Measurements from ENCODE around the gene GPATCH4.
"Not testable (repeated sequence)": the region's sequence is repeated elsewhere in the genome, so short reads cannot be mapped to it uniquely, and the experiment has no call there.

The GPATCH4 gene

GRCh38 chr1:156616463-156616862 is 15.2 kb upstream of the GPATCH4 start:
- H3K36me3 Mint-ChIP-seq: no peaks in the 10 kb centered on the region
- peaks cover 23% of the 10 kb centered on the region for H3K27me3 Mint-ChIP-seq
- no peak overlapping the region for H3K27ac Mint-ChIP-seq
- no peak overlapping the region for H3K4me3 Mint-ChIP-seq
- H3K9me3 Mint-ChIP-seq (ENCODE audit: low read depth): no peaks in the 10 kb centered on the region
- no peaks in the 10 kb centered on the region for H3K4me1 Mint-ChIP-seq (ENCODE audit: low read depth)

GRCh38 chr1:156615946-156616345 is 14.7 kb upstream of the GPATCH4 start:
- H3K36me3 Mint-ChIP-seq: no peaks in the 10 kb centered on the region
- no peak overlapping the region for H3K27ac Mint-ChIP-seq
- no peaks in the 10 kb centered on the region for H3K4me1 Mint-ChIP-seq (ENCODE audit: low read depth)
- H3K4me3 Mint-ChIP-seq: no peak overlapping the region
- H3K9me3 Mint-ChIP-seq (ENCODE audit: low read depth): no peaks in the 10 kb centered on the region
- peaks cover 22% of the 10 kb centered on the region for H3K27me3 Mint-ChIP-seq

- Mint-ChIP-seq H3K4me1 (ENCODE audit: low read depth) (peaks cover 3% of the 10 kb centered on the region), H3K36me3 (no peaks in the 10 kb centered on the region), H3K4me3 (no peak overlapping the region), H3K27ac (no peak overlapping the region), H3K27me3 (peaks cover 8% of the 10 kb centered on the region), H3K9me3 (ENCODE audit: low read depth) (no peaks in the 10 kb centered on the region)
Observed at GRCh38 chr1:156612666-156613065, 11.4 kb upstream of the GPATCH4 start.

- H3K27ac Mint-ChIP-seq; H3K4me3 Mint-ChIP-seq; H3K9me3 Mint-ChIP-seq (ENCODE audit: low read depth): not testable (repeated sequence)
Observed at GRCh38 chr1:156610072-156610471, 8.8 kb upstream of the GPATCH4 start.

GRCh38 chr1:156608981-156609380 is 7.7 kb upstream of the GPATCH4 start:
- Mint-ChIP-seq H3K36me3 (no peaks in the 10 kb centered on the region), H3K4me1 (ENCODE audit: low read depth) (peaks cover 3% of the 10 kb centered on the region), H3K27me3 (peaks cover 4% of the 10 kb centered on the region), H3K9me3 (ENCODE audit: low read depth) (no peaks in the 10 kb centered on the region), H3K4me3 (no peak overlapping the region), H3K27ac (no peak overlapping the region)

More at GRCh38 chr1:156610072-156610471, 8.8 kb upstream of the GPATCH4 start:
- H3K27me3 Mint-ChIP-seq; H3K36me3 Mint-ChIP-seq; H3K4me1 Mint-ChIP-seq (ENCODE audit: low read depth): not testable (repeated sequence)

GRCh38 chr1:156608036-156608674 is 6.9 kb upstream of the GPATCH4 start:
- Mint-ChIP-seq H3K36me3 (no peaks in the 10 kb centered on the region), H3K4me1 (ENCODE audit: low read depth) (peaks cover 3% of the 10 kb centered on the region), H3K4me3 (no peak overlapping the region), H3K27ac (no peak overlapping the region), H3K9me3 (ENCODE audit: low read depth) (no peaks in the 10 kb centered on the region), H3K27me3 (peaks cover 3% of the 10 kb centered on the region)

GRCh38 chr1:156607344-156607743 is 6.1 kb upstream of the GPATCH4 start:
- H3K36me3 Mint-ChIP-seq; H3K27ac Mint-ChIP-seq; H3K27me3 Mint-ChIP-seq; H3K4me3 Mint-ChIP-seq; H3K4me1 Mint-ChIP-seq (ENCODE audit: low read depth); H3K9me3 Mint-ChIP-seq (ENCODE audit: low read depth): not testable (repeated sequence)

GRCh38 chr1:156602557-156602993 is 1.3 kb upstream of the GPATCH4 start:
- H3K4me1 Mint-ChIP-seq (ENCODE audit: low read depth): peaks cover 31% of the 10 kb centered on the region
- H3K27me3 Mint-ChIP-seq: no peaks in the 10 kb centered on the region
- peak overlapping the region; percentile 70 for H3K27ac Mint-ChIP-seq
- no peaks in the 10 kb centered on the region for H3K9me3 Mint-ChIP-seq (ENCODE audit: low read depth)
- H3K36me3 Mint-ChIP-seq: peaks cover 3% of the 10 kb centered on the region
- H3K4me3 Mint-ChIP-seq: peak overlapping the region; percentile 73

- H3K4me3 Mint-ChIP-seq: peak overlapping the region; percentile 94
- peaks cover 31% of the 10 kb centered on the region for H3K4me1 Mint-ChIP-seq (ENCODE audit: low read depth)
Observed at GRCh38 chr1:156601892-156602291, 613 bp upstream of the GPATCH4 start.

GRCh38 chr1:156600733-156601121 is 552 bp downstream of the GPATCH4 start:
- Mint-ChIP-seq H3K36me3 (peaks cover 3% of the 10 kb centered on the region), H3K4me1 (ENCODE audit: low read depth) (peaks cover 32% of the 10 kb centered on the region), H3K4me3 (peak overlapping the region; percentile 94), H3K27me3 (no peaks in the 10 kb centered on the region), H3K9me3 (ENCODE audit: low read depth) (no peaks in the 10 kb centered on the region), H3K27ac (peak overlapping the region; percentile 100)

More at GRCh38 chr1:156601892-156602291, 613 bp upstream of the GPATCH4 start:
- Mint-ChIP-seq H3K9me3 (ENCODE audit: low read depth) (no peaks in the 10 kb centered on the region), H3K27me3 (no peaks in the 10 kb centered on the region), H3K36me3 (peaks cover 3% of the 10 kb centered on the region), H3K27ac (peak overlapping the region; percentile 100)

GRCh38 chr1:156599811-156600210 is 1.5 kb downstream of the GPATCH4 start:
- Mint-ChIP-seq H3K4me1 (ENCODE audit: low read depth) (peaks cover 37% of the 10 kb centered on the region), H3K4me3 (peak overlapping the region; percentile 94), H3K36me3 (peaks cover 3% of the 10 kb centered on the region), H3K27ac (peak overlapping the region; percentile 100), H3K27me3 (no peaks in the 10 kb centered on the region), H3K9me3 (ENCODE audit: low read depth) (no peaks in the 10 kb centered on the region)

GRCh38 chr1:156598731-156599432 is 2.4 kb downstream of the GPATCH4 start:
- H3K4me1 Mint-ChIP-seq (ENCODE audit: low read depth): peaks cover 39% of the 10 kb centered on the region
- H3K27ac Mint-ChIP-seq: peak overlapping the region; percentile 100
- H3K27me3 Mint-ChIP-seq: no peaks in the 10 kb centered on the region
- H3K4me3 Mint-ChIP-seq: no peak overlapping the region
- H3K36me3 Mint-ChIP-seq: peaks cover 3% of the 10 kb centered on the region
- H3K9me3 Mint-ChIP-seq (ENCODE audit: low read depth): no peaks in the 10 kb centered on the region

- no peaks in the 10 kb centered on the region for H3K9me3 Mint-ChIP-seq (ENCODE audit: low read depth)
- H3K27ac Mint-ChIP-seq: peak overlapping the region; percentile 100
- H3K27me3 Mint-ChIP-seq: no peaks in the 10 kb centered on the region
- peaks cover 41% of the 10 kb centered on the region for H3K4me1 Mint-ChIP-seq (ENCODE audit: low read depth)
- H3K36me3 Mint-ChIP-seq: peaks cover 3% of the 10 kb centered on the region
- H3K4me3 Mint-ChIP-seq: no peak overlapping the region
Observed at GRCh38 chr1:156598125-156598524, 3.2 kb downstream of the GPATCH4 start.

- Mint-ChIP-seq H3K9me3 (ENCODE audit: low read depth) (no peaks in the 10 kb centered on the region), H3K36me3 (peaks cover 3% of the 10 kb centered on the region), H3K27ac (no peak overlapping the region)
Observed at GRCh38 chr1:156596426-156596825, 4.9 kb downstream of the GPATCH4 start.

GRCh38 chr1:156595016-156595415 is 6.3 kb downstream of the GPATCH4 start:
- Mint-ChIP-seq H3K4me1 (ENCODE audit: low read depth) (peaks cover 38% of the 10 kb centered on the region), H3K4me3 (no peak overlapping the region), H3K27ac (peak overlapping the region; percentile 50), H3K36me3 (peaks cover 3% of the 10 kb centered on the region), H3K27me3 (no peaks in the 10 kb centered on the region), H3K9me3 (ENCODE audit: low read depth) (no peaks in the 10 kb centered on the region)

More at GRCh38 chr1:156596426-156596825, 4.9 kb downstream of the GPATCH4 start:
- H3K4me3 Mint-ChIP-seq: no peak overlapping the region
- no peaks in the 10 kb centered on the region for H3K27me3 Mint-ChIP-seq
- H3K4me1 Mint-ChIP-seq (ENCODE audit: low read depth): peaks cover 35% of the 10 kb centered on the region

All from activated naive CD8-positive, alpha-beta T cell (primary cell).